Left lung (tissue), 10 donors: ENCODE results near the gene ADAMTS16. TPM values are rescaled to one million over a fixed set of nuclear protein-coding genes. Genes with fewer than 3 reads are reported as not detected.

Experiments
- ATAC-seq: fragments of 200-7000 bp; cut with Tn5 transposase; one replicate; pipeline ENCODE4 v1.9.1; 2020; ENCODE audit warnings: moderate library complexity
- DNase-seq, 4 donors: peaks; one replicate each; pipeline ENCODE4 v3.0.0-alpha.2; 2013 to 2020
- H3K27ac ChIP-seq, 2 donors: fragments of 200-600 bp; sonication (generic) in 1 of 2; one replicate each; pipeline versions ENCODE4 v1.5.0 to v1.8.0; 2020 to 2021
- H3K27me3 ChIP-seq, 2 donors: fragments of 200-600 bp; sonication (generic) in 1 of 2; one replicate each; pipeline versions ENCODE4 v1.5.0 to v1.8.0; 2020 to 2021
- H3K36me3 ChIP-seq, 2 donors: fragments of 200-600 bp; sonication (generic) in 1 of 2; one replicate each; pipeline versions ENCODE4 v1.5.0 to v1.8.0; 2020 to 2021
- H3K4me1 ChIP-seq, 2 donors: fragments of 200-600 bp; one replicate each; pipeline ENCODE4 v1.8.0; 2021
- H3K4me3 ChIP-seq, 2 donors: fragments of 200-600 bp; sonication (generic) in 1 of 2; one replicate each; pipeline versions ENCODE4 v1.5.0 to v1.8.0; 2020 to 2021; ENCODE audit warnings: mild to moderate bottlenecking in 1 of 2
- H3K9me3 ChIP-seq, 2 donors: fragments of 200-600 bp; sonication (generic) in 1 of 2; one replicate each; pipeline versions ENCODE4 v1.5.0 to v1.8.0; 2020 to 2021
- intact Hi-C, 2 donors: fragments of 100-400 bp; cut with DNase I; formaldehyde crosslinking; loops; one replicate each; pipeline versions ENCODE4 v1.11.2 to v1.14.2; 2022
- polyA plus RNA-seq, 6 donors: library from polyadenylated mRNA; unstranded; fragments of 120-200 nt; gene quantifications; one replicate each; pipeline ENCODE4 v1.2.1, GENCODE V29; 2013; ENCODE audit not compliant: insufficient read length in 6 of 6
- total RNA-seq, 2 donors: library from RNA; stranded (reverse); fragmentation: NEBNext Ultra II Directional; extraction: Animal tissue kit (Norgen Biotek cat#: 25700); gene quantifications; one replicate each; pipeline ENCODE4 v1.2.1, GENCODE V29; 2021
- TF ChIP-seq, protein P1 (sequence below), 2 donors: fragments of 200-600 bp; sonication (generic) in 1 of 2; IDR thresholded peaks; one replicate each; pipeline versions ENCODE4 v1.5.0 to v1.8.0; 2021; ENCODE audit warnings: antibody characterized with exemption in 2 of 2
- donor health status: DM: no; HTN: yes; CAD: no.
- donor health status: DM: no; HTN: no; CAD: no.

The ADAMTS16 gene
- total and polyA plus RNA-seq, 8 donors = 0.29 to 28.7 (median 1.1) TPM

DNA sequence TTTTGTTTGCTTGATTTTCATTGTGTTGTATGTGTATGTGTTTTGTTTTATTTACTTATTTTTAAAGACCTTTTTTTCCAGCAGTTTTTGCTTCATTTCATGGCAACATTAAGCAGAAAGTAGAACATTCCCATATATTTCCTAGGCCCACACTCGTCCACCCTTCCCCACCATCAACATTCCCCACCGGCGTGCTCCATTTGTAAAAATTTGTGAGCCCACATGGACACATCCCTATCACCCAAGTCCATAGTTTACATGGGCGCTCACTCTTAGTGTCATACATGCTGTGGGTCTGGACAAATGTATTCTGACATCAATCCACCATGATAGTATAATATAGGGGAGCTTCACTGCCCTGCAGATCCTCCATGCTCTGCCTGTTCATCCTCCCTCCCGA is 133.8 kb downstream of the ADAMTS16 start:
- Histone ChIP-seq H3K4me1 (no peaks in the 10 kb centered on the region), H3K4me3 (no peak overlapping the region), H3K27ac (no peak overlapping the region), H3K9me3 (no peaks in the 10 kb centered on the region), H3K36me3 (no peaks in the 10 kb centered on the region), H3K27me3 (no peaks in the 10 kb centered on the region)
- DNase-seq = no peak
- TF ChIP-seq, protein P1, sequence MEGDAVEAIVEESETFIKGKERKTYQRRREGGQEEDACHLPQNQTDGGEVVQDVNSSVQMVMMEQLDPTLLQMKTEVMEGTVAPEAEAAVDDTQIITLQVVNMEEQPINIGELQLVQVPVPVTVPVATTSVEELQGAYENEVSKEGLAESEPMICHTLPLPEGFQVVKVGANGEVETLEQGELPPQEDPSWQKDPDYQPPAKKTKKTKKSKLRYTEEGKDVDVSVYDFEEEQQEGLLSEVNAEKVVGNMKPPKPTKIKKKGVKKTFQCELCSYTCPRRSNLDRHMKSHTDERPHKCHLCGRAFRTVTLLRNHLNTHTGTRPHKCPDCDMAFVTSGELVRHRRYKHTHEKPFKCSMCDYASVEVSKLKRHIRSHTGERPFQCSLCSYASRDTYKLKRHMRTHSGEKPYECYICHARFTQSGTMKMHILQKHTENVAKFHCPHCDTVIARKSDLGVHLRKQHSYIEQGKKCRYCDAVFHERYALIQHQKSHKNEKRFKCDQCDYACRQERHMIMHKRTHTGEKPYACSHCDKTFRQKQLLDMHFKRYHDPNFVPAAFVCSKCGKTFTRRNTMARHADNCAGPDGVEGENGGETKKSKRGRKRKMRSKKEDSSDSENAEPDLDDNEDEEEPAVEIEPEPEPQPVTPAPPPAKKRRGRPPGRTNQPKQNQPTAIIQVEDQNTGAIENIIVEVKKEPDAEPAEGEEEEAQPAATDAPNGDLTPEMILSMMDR (IDR thresholded peaks at IDR 0.05) = no peak
- intact Hi-C loops = no loop called here
- ATAC-seq = no peak

DNA sequence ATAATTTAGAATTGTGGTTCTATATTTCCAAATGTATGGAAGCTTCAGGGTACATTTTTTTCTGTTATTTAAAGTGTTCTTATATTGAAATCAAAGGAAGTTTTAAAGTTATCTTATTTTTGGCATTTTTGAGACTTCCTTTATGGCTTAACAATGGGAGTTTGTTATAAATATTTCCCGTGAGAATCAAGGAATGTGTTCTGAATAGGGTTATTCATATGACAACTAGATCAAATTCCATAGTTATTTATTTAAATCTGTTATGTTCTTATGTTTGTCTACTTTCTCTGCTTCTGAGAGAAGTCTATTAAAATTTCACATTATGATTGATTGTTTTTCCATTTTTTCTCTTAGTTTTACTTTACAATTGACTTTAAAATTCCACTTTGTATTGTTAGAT is 135.1 kb downstream of the ADAMTS16 start:
- H3K27ac ChIP-seq = no peak overlapping the region
- H3K36me3 ChIP-seq = no peaks in the 10 kb centered on the region
- intact Hi-C loops = no loop called here
- H3K4me3 ChIP-seq = no peak overlapping the region
- DNase-seq (no peak), ATAC-seq (no peak)
- no peaks in the 10 kb centered on the region for H3K4me1 ChIP-seq
- no peaks in the 10 kb centered on the region for H3K9me3 ChIP-seq
- TF ChIP-seq, protein P1 (IDR thresholded peaks at IDR 0.05) = no peak
- no peaks in the 10 kb centered on the region for H3K27me3 ChIP-seq

DNA sequence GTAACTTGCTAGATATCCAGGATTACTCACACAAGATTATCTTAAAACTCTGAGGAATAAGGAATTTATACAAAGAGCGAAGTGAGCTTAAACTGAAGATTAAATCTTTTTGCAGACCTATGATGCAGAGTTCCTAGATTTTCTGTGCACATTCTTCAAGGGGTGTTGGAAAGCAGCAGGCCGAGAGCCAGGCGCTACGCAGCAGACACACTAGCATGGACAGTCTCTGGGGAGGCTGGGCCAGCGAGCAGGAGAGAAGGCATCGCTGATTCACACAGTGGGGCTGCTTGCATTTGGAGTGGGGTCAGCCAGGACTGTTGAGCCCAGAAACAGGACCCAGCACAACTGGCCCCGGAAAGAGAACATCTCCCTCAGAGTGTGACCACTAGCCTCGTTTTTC is 136.3 kb downstream of the ADAMTS16 start:
- intact Hi-C loops = no loop called here
- no peaks in the 10 kb centered on the region for H3K9me3 ChIP-seq
- no peaks in the 10 kb centered on the region for H3K4me1 ChIP-seq
- no peak for ATAC-seq
- DNase-seq = no peak
- no peaks in the 10 kb centered on the region for H3K36me3 ChIP-seq
- no peak overlapping the region for H3K27ac ChIP-seq
- H3K4me3 ChIP-seq = no peak overlapping the region
- TF ChIP-seq, protein P1 (IDR thresholded peaks at IDR 0.05) = no peak
- no peaks in the 10 kb centered on the region for H3K27me3 ChIP-seq

DNA sequence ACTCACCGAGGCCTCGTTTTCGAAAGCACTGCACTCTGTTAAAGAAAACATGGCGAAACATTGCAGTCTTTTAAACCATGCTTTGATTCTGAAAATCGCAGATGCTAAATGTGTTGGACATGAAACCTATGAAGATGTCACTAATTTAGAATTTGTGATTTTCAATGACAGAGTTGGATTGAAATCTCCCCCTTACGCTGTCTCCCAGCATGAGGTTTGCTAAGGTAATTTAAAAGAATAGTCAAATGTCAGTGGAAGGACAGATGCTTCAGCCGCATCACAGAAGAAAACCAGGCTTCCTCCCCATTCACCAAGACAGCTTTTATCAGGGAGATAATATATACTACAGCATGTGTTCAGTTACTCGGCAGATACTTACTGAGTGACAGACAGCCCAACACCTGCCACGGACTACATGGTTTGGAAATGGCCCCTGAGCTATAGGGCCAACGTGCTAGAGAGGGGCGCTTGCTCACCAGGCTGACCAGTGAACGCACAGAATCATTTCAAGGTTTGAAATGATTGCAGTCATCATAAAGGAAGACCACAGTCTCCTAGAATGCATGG is 136.9 kb downstream of the ADAMTS16 start:
- no peak for DNase-seq
- TF ChIP-seq, protein P1 (IDR thresholded peaks at IDR 0.05) = no peak
- no peaks in the 10 kb centered on the region for H3K36me3 ChIP-seq
- no peaks in the 10 kb centered on the region for H3K27me3 ChIP-seq
- no peaks in the 10 kb centered on the region for H3K9me3 ChIP-seq
- H3K4me3 ChIP-seq = no peak overlapping the region
- ATAC-seq = no peak
- no peak overlapping the region for H3K27ac ChIP-seq
- intact Hi-C loops = no loop called here
- no peaks in the 10 kb centered on the region for H3K4me1 ChIP-seq

DNA sequence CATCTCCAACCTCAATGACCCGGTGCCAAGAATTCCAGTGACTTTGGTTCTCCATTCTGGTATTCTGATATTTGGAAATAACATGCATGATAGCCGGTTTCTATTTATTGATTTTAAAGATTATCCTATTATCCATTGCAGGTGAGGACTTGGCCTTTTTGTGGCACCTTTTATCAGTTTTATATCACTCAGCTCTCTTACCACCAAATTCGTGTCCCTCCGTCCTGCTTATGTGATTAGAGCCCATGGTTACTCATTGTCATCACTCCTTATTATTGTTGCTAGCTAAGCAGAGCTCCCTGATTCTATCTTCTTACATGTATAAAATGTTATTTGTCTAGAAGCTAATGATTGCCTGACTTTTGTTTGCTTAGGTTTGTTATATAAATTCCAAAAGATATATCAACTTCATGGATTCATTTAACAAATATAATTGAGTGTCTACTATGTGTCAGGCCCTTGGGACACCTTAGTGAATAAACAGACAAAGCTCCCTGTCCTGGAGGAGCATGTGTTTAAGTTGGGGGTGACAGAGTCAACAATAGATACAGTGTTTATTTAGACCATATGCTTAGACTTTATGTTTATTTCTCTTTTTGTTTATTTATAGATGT is 138.2 kb downstream of the ADAMTS16 start:
- intact Hi-C loops = no loop called here
- no peaks in the 10 kb centered on the region for H3K27me3 ChIP-seq
- no peaks in the 10 kb centered on the region for H3K4me1 ChIP-seq
- TF ChIP-seq, protein P1 (IDR thresholded peaks at IDR 0.05) = no peak
- DNase-seq = no peak
- H3K4me3 ChIP-seq = no peak overlapping the region
- peaks cover 0 to 3% of the 10 kb centered on the region in 2 donors for H3K9me3 ChIP-seq
- no peak for ATAC-seq
- no peaks in the 10 kb centered on the region for H3K36me3 ChIP-seq
- H3K27ac ChIP-seq = no peak overlapping the region
